Cardiac fibroblast (primary cell): Measurements from ENCODE around the gene KCTD5.
A peak's percentile ranks its signal among the peaks of the same experiment; 100 is the strongest.

Source experiments
- DNase-seq, 2 donors: peaks; one replicate each; pipeline versions ENCODE4 v3.0.0 to v3.0.0-alpha.2; 2010; ENCODE audit warnings: low read depth in 2 of 2
- H3K4me3 ChIP-seq, 2 donors: replicated peaks in 1 of 2; 1 replicate in 1 of 2; 2 replicates in 1 of 2; pipeline ENCODE4 v1.5.1; 2011; ENCODE audit warnings: low read depth in 2 of 2, low read length in 2 of 2, mild to moderate bottlenecking in 2 of 2, moderate library complexity in 1 of 2
- TF ChIP-seq, protein P1 (sequence below): IDR thresholded peaks from one replicate; pipeline ENCODE4 v1.5.1; 2011; ENCODE audit warnings: low read depth, mild to moderate bottlenecking, low read length, inconsistent platforms

The KCTD5 gene

DNA sequence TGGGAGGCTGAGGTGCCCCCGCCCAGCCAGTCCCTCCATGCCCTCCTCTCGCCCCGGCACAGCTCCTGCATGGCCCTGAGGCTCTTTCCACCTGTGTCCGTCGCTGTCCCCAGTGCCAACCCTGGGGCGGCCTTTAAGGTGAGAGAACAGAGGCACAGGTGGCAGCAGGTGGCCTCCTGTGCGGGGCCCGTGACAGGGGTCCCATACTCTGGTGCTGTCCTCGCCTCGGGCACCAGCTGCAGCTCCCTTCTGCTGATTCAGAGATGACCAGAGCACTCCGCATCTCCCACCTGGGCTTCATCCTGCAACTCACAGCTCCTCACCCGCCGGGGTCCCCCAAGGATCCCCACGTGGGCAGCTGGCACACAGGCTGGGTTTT, 29.7 kb downstream of the KCTD5 start:
- DNase-seq: no peak
- TF ChIP-seq, protein P1, sequence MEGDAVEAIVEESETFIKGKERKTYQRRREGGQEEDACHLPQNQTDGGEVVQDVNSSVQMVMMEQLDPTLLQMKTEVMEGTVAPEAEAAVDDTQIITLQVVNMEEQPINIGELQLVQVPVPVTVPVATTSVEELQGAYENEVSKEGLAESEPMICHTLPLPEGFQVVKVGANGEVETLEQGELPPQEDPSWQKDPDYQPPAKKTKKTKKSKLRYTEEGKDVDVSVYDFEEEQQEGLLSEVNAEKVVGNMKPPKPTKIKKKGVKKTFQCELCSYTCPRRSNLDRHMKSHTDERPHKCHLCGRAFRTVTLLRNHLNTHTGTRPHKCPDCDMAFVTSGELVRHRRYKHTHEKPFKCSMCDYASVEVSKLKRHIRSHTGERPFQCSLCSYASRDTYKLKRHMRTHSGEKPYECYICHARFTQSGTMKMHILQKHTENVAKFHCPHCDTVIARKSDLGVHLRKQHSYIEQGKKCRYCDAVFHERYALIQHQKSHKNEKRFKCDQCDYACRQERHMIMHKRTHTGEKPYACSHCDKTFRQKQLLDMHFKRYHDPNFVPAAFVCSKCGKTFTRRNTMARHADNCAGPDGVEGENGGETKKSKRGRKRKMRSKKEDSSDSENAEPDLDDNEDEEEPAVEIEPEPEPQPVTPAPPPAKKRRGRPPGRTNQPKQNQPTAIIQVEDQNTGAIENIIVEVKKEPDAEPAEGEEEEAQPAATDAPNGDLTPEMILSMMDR: no peak
- no peak overlapping the region for H3K4me3 ChIP-seq

DNA sequence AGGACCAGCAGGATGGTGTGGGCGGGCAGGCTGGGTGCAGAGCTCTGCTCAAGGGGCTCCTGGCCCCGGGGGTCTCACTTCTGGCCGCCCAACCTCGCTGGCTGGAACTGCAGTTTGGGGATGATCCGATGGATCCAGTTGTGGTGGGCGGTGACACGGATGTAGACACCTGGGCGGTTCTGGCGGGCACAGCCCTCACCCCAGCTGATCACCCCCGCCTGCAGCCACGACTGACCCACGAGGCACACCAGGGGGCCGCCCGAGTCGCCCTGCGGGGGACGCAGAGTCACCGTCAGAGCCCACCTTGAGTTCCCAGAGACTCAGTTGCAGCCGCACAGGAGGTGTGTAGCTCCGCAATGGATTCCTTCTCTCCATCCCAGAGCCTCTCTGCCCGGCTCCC, 30.2 kb downstream of the KCTD5 start:
- TF ChIP-seq, protein P1: no peak
- no peak overlapping the region for H3K4me3 ChIP-seq
- DNase-seq: no peak

DNA sequence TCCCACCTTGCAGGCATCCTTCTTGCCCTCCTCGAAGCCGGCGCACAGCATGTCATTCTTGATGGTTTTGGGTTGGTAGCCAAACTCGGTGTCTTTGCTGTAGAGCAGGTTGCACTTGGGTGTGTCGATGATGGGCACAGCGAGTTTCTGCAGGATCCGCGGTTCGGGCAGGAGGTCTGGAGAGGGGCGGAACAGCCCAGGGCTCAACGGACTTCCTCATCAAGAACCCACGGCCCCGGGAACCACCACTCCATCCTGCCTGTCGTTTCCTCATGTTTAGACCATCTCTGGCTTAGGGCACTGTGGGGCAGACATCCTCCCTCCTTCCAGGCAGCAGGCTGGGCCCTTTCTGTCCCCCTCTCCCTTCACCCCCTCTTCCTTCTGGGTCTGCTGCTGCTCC, 31.2 kb downstream of the KCTD5 start:
- TF ChIP-seq, protein P1: no peak
- H3K4me3 ChIP-seq: no peak overlapping the region
- no peak for DNase-seq

DNA sequence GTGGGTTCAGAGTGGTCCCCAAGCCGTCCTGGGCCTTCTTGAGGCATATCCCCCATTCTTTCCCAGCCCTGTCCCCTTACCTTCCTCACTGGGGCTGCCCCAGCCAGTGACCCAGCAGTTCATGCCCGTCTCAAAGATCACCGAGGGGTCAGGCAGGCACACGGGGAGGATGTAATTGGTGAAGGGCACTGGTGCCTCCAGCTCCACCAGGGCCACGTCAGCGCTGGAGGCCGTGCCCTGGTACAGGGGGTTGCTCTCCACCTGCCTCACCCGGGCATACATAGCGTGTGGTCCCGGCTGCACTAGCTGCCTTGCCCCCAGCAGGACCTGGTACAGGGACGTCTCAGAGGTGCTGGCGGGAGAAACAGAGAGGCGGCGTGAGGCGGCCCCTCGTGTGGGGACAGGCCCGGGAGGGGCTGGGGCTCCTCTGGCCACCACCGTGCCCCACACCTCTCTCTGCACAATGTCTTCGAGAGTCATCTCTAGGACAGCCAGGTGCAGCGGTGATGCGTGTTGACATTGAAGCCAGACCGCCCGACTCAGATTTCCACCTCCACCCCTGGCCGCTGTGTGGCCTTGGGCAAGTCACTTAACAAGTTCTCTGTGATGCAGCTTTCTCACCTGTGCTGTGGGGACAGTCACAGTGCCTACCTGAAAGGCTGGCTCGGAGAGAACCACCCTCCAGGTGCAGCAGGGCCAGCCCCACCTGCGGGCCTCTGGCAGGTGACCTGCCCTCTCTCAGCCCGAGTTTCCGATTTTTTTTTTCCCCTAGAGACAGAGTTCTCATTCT, 31.9 kb downstream of the KCTD5 start:
- H3K4me3 ChIP-seq: no peak overlapping the region
- DNase-seq: no peak
- TF ChIP-seq, protein P1: no peak

DNA sequence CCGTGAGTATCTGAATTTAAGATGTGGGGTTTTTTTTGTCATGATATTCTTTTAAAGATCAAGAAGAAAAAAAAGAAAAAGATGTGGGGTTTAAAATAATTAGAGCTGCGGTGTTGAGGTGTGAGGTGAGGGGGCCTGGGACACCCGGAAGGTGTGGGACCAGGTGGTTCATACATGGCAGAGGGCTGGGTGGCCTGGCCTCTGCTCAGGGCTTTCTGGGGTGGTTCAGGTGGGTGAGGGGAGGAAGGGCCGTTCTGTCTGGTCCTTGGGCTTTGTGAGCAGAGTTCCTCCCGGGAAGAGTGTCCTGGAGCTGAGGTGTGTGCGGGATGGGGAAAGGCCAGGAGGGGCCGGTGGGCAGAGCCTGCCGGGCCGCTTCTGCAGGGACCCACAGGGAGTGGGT, 32.7 kb downstream of the KCTD5 start:
- H3K4me3 ChIP-seq: no peak overlapping the region
- DNase-seq: no peak
- TF ChIP-seq, protein P1: no peak

DNA sequence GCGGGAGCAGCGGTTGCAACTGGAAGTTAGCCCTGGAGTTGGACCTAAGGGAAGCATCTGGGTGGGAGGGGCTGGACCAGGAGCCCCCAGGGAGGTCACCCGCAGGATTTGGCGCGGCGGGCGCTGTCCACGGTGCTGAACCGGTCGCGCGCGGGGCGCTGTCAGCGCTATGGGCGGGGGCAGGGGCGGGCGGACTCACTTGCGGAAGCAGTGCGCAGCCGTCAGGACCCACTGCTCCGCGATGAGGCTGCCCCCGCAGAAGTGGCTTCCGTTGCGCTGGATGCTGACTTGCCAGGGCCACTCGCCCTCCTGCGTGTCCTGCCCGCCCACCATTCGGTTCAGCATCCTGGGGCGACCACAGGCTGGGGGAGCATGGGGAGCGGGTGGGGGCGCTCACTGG, 33.2 kb downstream of the KCTD5 start:
- peak overlapping the region in 1 of 2 donors; percentile 13 for H3K4me3 ChIP-seq
- peak; percentile 35 to 52 for DNase-seq
- TF ChIP-seq, protein P1: no peak
